Measurements from ENCODE around the gene ARID4A. TPM values are rescaled to one million over a fixed set of nuclear protein-coding genes. Genes with fewer than 3 reads are reported as not detected.

The ARID4A gene
- total and polyA plus RNA-seq, 2 of the 13 experiments (the other 11 are each of a cell fraction or from before 2014, with no cell fraction given): 7.2 to 9.7 TPM

DNA sequence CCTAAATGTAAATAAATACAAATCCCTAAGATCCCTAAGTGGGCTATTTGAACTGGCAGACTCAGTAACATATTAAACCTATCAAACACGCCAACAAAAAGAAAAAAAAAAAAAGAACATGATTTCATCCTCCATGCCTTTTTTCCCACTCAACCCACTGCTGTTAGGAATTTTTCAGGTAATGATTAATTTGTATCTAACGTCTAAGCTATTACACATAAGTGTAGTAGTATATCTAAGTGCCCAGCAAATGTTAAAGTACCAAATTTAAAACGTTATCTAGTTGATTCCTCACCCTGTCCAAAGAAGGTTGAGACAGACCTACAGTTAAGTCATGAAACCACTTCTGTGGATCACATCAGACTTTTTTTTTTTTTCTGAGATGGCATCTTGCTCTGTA is 16.4 kb upstream of the ARID4A start (continued):
- TF ChIP-seq, protein P1, sequence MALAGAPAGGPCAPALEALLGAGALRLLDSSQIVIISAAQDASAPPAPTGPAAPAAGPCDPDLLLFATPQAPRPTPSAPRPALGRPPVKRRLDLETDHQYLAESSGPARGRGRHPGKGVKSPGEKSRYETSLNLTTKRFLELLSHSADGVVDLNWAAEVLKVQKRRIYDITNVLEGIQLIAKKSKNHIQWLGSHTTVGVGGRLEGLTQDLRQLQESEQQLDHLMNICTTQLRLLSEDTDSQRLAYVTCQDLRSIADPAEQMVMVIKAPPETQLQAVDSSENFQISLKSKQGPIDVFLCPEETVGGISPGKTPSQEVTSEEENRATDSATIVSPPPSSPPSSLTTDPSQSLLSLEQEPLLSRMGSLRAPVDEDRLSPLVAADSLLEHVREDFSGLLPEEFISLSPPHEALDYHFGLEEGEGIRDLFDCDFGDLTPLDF (CRISPR knock-in tag; IDR thresholded peaks at IDR 0.05): no peak

DNA sequence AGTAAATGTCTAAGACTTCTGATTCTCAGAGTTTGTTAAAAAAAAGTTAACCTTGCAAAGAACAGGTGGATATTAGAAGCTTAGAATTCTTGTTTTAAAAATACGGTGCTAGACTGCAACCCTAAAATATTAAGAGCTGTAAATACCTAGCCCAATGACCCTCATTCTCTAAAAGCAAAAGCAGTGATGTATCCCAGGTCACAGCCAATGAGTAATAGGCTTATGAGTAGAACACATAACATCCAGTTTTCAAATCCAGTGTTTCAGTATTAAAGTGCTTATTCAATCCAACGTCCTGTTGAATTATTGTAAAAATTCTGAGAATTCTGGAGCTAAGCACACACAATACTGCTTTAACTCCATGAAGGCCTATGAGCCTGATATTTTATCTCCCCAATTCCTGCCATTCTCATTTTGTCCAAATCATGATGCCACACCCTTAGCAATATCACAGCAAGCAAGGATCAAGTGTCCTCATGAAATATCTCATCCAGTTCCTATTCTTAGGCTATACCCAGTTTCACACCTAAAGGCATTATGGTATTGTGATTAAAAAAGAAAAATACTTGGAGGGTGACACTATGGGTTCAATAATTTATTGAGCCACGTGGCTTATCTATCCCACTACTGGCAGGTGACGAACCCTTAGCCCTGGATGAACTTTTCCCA is 15.3 kb upstream of the ARID4A start:
- intact Hi-C loops (cut with micrococcal nuclease; ENCODE audit: unreplicated experiment) (no loop called here), in situ Hi-C loops (cut with HindIII; ENCODE audit: extremely low pct_ligation_motif_present, low pct_unique_long_range_greater_than_20kb) (no loop called here)
- DNase-seq (ENCODE audit: low spot score) (no peak), FAIRE-seq (no peak), ATAC-seq (no peak)
- TSS peak; percentile 2 for BruUV-seq (replicated peaks)
- Histone ChIP-seq H3K4me1 (ENCODE audit: insufficient read depth, low read length) (peaks cover 92% of the 10 kb centered on the region), H3K79me2 (ENCODE audit: insufficient read depth, low read length) (peaks cover 84% of the 10 kb centered on the region), H2AFZ (ENCODE audit: low read length) (no peak overlapping the region), H3K9ac (ENCODE audit: insufficient read depth, low read depth, low read length) (no peak overlapping the region), H3K36me3 (replicated peaks in 1 of 2; ENCODE audit: control insufficient read depth in 1 of 2, insufficient read depth in 2 of 2, low read length in 2 of 2) (peaks cover 8 to 52% of the 10 kb centered on the region in 2 experiments), H3K4me2 (ENCODE audit: low read depth, low read length) (no peak overlapping the region), H3K27me3 (ENCODE audit: control insufficient read depth in 1 of 2, insufficient read depth in 2 of 2, low read length in 2 of 2) (no peaks in the 10 kb centered on the region), H3K9me3 (ENCODE audit: low read length) (no peaks in the 10 kb centered on the region), H3K27ac (ENCODE audit: extremely low read length, insufficient read depth, low read length) (no peak overlapping the region), H3K4me3 (replicated peaks in 1 of 3; ENCODE audit: insufficient read depth in 1 of 3, low read depth in 2 of 3, low read length in 3 of 3) (no peak overlapping the region), H4K20me1 (ENCODE audit: insufficient read depth, low read length) (no peaks in the 10 kb centered on the region)
- POLR2A ChIA-PET: interaction anchor here (1.2 kb wide), 1 partner anchor 15 kb away, joined by 6 read pairs; the partner anchor contains the start of gene ARID4A
- 95% methylated on average over 4 of the region's 4 CpGs for WGBS (ENCODE audit: low lambda C conversion rate)
- CTCF ChIA-PET (ENCODE audit: low intra/inter-chr PET ratio, low total read pairs): no interaction called here
- TF ChIP-seq ZNF292 (CRISPR knock-in tag; IDR thresholded peaks at IDR 0.05; ENCODE audit: borderline replicate concordance, low read depth): no peak
- no peak for TF ChIP-seq MXI1 (IDR thresholded peaks at IDR 0.05; ENCODE audit: borderline replicate concordance, low read depth, low read length)
- TF ChIP-seq IRX3 (CRISPR knock-in tag; IDR thresholded peaks at IDR 0.05; ENCODE audit: borderline replicate concordance, low read depth): no peak
- TF ChIP-seq MTF1 (CRISPR knock-in tag; IDR thresholded peaks at IDR 0.05): no peak
- no peak for TF ChIP-seq CREB1 (IDR thresholded peaks at IDR 0.05)
- no peak for TF ChIP-seq CREB1 (CRISPR knock-in tag; IDR thresholded peaks at IDR 0.05)
- TF ChIP-seq HNF4G (IDR thresholded peaks at IDR 0.05; ENCODE audit: borderline replicate concordance, low read depth, low read length): no peak
- no peak for TF ChIP-seq HNF4G (CRISPR knock-in tag; IDR thresholded peaks at IDR 0.05; ENCODE audit: borderline replicate concordance, low read depth)
- TF ChIP-seq ZNF75D (CRISPR knock-in tag; IDR thresholded peaks at IDR 0.05; ENCODE audit: borderline replicate concordance): no peak
- TF ChIP-seq, protein P2, sequence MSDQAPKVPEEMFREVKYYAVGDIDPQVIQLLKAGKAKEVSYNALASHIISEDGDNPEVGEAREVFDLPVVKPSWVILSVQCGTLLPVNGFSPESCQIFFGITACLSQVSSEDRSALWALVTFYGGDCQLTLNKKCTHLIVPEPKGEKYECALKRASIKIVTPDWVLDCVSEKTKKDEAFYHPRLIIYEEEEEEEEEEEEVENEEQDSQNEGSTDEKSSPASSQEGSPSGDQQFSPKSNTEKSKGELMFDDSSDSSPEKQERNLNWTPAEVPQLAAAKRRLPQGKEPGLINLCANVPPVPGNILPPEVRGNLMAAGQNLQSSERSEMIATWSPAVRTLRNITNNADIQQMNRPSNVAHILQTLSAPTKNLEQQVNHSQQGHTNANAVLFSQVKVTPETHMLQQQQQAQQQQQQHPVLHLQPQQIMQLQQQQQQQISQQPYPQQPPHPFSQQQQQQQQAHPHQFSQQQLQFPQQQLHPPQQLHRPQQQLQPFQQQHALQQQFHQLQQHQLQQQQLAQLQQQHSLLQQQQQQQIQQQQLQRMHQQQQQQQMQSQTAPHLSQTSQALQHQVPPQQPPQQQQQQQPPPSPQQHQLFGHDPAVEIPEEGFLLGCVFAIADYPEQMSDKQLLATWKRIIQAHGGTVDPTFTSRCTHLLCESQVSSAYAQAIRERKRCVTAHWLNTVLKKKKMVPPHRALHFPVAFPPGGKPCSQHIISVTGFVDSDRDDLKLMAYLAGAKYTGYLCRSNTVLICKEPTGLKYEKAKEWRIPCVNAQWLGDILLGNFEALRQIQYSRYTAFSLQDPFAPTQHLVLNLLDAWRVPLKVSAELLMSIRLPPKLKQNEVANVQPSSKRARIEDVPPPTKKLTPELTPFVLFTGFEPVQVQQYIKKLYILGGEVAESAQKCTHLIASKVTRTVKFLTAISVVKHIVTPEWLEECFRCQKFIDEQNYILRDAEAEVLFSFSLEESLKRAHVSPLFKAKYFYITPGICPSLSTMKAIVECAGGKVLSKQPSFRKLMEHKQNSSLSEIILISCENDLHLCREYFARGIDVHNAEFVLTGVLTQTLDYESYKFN (CRISPR knock-in tag; conservative IDR thresholded peaks at IDR 0.05): no peak
- TF ChIP-seq, protein P3, sequence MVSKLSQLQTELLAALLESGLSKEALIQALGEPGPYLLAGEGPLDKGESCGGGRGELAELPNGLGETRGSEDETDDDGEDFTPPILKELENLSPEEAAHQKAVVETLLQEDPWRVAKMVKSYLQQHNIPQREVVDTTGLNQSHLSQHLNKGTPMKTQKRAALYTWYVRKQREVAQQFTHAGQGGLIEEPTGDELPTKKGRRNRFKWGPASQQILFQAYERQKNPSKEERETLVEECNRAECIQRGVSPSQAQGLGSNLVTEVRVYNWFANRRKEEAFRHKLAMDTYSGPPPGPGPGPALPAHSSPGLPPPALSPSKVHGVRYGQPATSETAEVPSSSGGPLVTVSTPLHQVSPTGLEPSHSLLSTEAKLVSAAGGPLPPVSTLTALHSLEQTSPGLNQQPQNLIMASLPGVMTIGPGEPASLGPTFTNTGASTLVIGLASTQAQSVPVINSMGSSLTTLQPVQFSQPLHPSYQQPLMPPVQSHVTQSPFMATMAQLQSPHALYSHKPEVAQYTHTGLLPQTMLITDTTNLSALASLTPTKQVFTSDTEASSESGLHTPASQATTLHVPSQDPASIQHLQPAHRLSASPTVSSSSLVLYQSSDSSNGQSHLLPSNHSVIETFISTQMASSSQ (IDR thresholded peaks at IDR 0.05; ENCODE audit: low read depth): no peak
- TF ChIP-seq, protein P3 (CRISPR knock-in tag; IDR thresholded peaks at IDR 0.05; ENCODE audit: borderline replicate concordance): no peak
- TF ChIP-seq ZNF546 (CRISPR knock-in tag; conservative IDR thresholded peaks at IDR 0.05): no peak

All from HepG2 (cell line).